Fibroblast of lung (primary cell): ENCODE results near the gene AGBL4. TPM values are rescaled to one million over a fixed set of nuclear protein-coding genes. Genes with fewer than 3 reads are reported as not detected.
A peak's percentile ranks its signal among the peaks of the same experiment; 100 is the strongest.

Experiments
- DNase-seq, 2 donors: peaks; one replicate each; pipeline versions ENCODE4 v3.0.0 to v3.0.0-alpha.2; 2010; ENCODE audit warnings: low read depth in 2 of 2
- H2AFZ ChIP-seq: 2 replicates; pipeline ENCODE4 v1.5.1; 2012; ENCODE audit warnings: low read length, control low read depth, inconsistent platforms
- H3K27ac ChIP-seq: 2 replicates; pipeline ENCODE4 v1.5.1; 2011; ENCODE audit warnings: low read length, control low read depth; ENCODE audit not compliant: insufficient read depth
- H3K27me3 ChIP-seq: 2 replicates; pipeline ENCODE4 v1.5.1; 2011; ENCODE audit warnings: mild to moderate bottlenecking, low read length; ENCODE audit not compliant: control insufficient read depth, insufficient read depth
- H3K36me3 ChIP-seq: 2 replicates; pipeline ENCODE4 v1.5.1; 2011; ENCODE audit warnings: low read length; ENCODE audit not compliant: control insufficient read depth, insufficient read depth
- H3K4me1 ChIP-seq: 2 replicates; pipeline ENCODE4 v1.5.1; 2011; ENCODE audit warnings: low read length; ENCODE audit not compliant: control insufficient read depth, insufficient read depth; ENCODE audit errors: extremely low read depth
- H3K4me2 ChIP-seq: 2 replicates; pipeline ENCODE4 v1.5.1; 2011; ENCODE audit warnings: low read length, control low read depth; ENCODE audit not compliant: insufficient read depth; ENCODE audit errors: extremely low read depth
- H3K4me3 ChIP-seq, 4 experiments: fragments of 200-600 bp in 1 of 4; sonication (generic) in 1 of 4; replicated peaks in 1 of 4; 2 replicates each; pipeline ENCODE4 v1.5.1; 2011 to 2016; ENCODE audit warnings: low read length in 4 of 4, low read depth in 3 of 4, mild to moderate bottlenecking in 3 of 4, control low read depth in 2 of 4, inconsistent platforms in 1 of 4, mixed read lengths in 1 of 4; ENCODE audit not compliant: insufficient read depth in 1 of 4; ENCODE audit errors: control extremely low read depth in 1 of 4
- H3K79me2 ChIP-seq: 2 replicates; pipeline ENCODE4 v1.5.1; 2012; ENCODE audit warnings: mild to moderate bottlenecking, low read length, inconsistent platforms; ENCODE audit not compliant: control insufficient read depth, insufficient read depth
- H3K9ac ChIP-seq: 2 replicates; pipeline ENCODE4 v1.5.1; 2011; ENCODE audit warnings: mild to moderate bottlenecking, low read length, control low read depth; ENCODE audit not compliant: insufficient read depth
- H3K9me3 ChIP-seq: 2 replicates; pipeline ENCODE4 v1.5.1; 2012; ENCODE audit warnings: low read depth, low read length; ENCODE audit not compliant: control insufficient read depth, insufficient read depth
- H4K20me1 ChIP-seq: 2 replicates; pipeline ENCODE4 v1.5.1; 2011; ENCODE audit warnings: low read length; ENCODE audit not compliant: control insufficient read depth, insufficient read depth; ENCODE audit errors: extremely low read depth
- EZH2 ChIP-seq: IDR thresholded peaks from 2 replicates; pipeline ENCODE4 v1.5.1; 2012; ENCODE audit warnings: low read length, control low read depth, mild to moderate bottlenecking; ENCODE audit errors: missing control alignments
- polyA plus RNA-seq, 2 donors: library from polyadenylated mRNA; depleted of rRNA in 1 of 2; stranded (reverse) in 1 of 2; unstranded in 1 of 2; fragments of >200 nt; gene quantifications; 2 replicates each; pipeline ENCODE4 v1.2.1, GENCODE V29; 2011 to 2012; ENCODE audit warnings: missing spikeins in 1 of 2
- total RNA-seq: library from RNA; depleted of rRNA; stranded (reverse); fragments of >200 nt; gene quantifications from 2 replicates; pipeline ENCODE4 v1.2.1, GENCODE V29; 2014
- TF ChIP-seq, protein P1 (sequence below), 2 donors: IDR thresholded peaks in 1 of 2; conservative IDR thresholded peaks in 1 of 2; 1 replicate in 1 of 2; 2 replicates in 1 of 2; pipeline ENCODE4 v1.5.1; 2011 to 2012; ENCODE audit warnings: low read length in 2 of 2, control low read depth in 1 of 2, inconsistent platforms in 1 of 2, low read depth in 1 of 2, mild to moderate bottlenecking in 1 of 2

The AGBL4 gene
- total and polyA plus RNA-seq, 2 donors (not counting 1 experiment from before 2014, with no cell fraction given): not detected

DNA sequence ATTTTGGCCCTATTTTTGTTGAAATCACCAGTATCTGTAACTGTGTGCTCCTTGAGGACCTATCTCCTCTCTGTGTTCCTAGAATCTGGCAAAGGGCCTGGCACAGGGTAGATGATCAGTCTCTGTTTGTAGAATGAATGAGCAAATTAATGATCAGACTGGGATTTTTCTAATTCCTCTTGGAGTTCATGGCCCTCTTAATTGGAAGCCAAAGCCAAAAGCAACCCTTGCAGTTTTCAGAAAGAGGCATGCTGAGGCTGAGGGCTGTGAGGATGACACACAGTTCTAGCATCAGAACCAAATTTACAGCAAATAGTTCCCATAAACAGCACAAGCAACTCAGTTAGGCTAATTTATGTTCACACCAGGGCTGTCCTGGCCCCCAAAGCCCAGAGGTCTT, 1136.0 kb downstream of the AGBL4 start:
- no peaks in the 10 kb centered on the region for H4K20me1 ChIP-seq
- H3K4me3 ChIP-seq: no peak overlapping the region
- no peaks in the 10 kb centered on the region for H3K79me2 ChIP-seq
- no peaks in the 10 kb centered on the region for H3K27me3 ChIP-seq
- no peaks in the 10 kb centered on the region for H3K4me1 ChIP-seq
- no peak overlapping the region for H2AFZ ChIP-seq
- no peak for DNase-seq
- no peak for TF ChIP-seq EZH2
- TF ChIP-seq, protein P1, sequence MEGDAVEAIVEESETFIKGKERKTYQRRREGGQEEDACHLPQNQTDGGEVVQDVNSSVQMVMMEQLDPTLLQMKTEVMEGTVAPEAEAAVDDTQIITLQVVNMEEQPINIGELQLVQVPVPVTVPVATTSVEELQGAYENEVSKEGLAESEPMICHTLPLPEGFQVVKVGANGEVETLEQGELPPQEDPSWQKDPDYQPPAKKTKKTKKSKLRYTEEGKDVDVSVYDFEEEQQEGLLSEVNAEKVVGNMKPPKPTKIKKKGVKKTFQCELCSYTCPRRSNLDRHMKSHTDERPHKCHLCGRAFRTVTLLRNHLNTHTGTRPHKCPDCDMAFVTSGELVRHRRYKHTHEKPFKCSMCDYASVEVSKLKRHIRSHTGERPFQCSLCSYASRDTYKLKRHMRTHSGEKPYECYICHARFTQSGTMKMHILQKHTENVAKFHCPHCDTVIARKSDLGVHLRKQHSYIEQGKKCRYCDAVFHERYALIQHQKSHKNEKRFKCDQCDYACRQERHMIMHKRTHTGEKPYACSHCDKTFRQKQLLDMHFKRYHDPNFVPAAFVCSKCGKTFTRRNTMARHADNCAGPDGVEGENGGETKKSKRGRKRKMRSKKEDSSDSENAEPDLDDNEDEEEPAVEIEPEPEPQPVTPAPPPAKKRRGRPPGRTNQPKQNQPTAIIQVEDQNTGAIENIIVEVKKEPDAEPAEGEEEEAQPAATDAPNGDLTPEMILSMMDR (conservative IDR thresholded peaks at IDR 0.05 in 1 of 2, IDR thresholded peaks at IDR 0.05 in 1 of 2; ENCODE audit: low read depth in 1 of 2, low read length in 2 of 2): no peak
- no peak overlapping the region for H3K9ac ChIP-seq
- H3K4me2 ChIP-seq: no peak overlapping the region
- H3K9me3 ChIP-seq: no peaks in the 10 kb centered on the region
- no peaks in the 10 kb centered on the region for H3K36me3 ChIP-seq
- H3K27ac ChIP-seq: no peak overlapping the region

DNA sequence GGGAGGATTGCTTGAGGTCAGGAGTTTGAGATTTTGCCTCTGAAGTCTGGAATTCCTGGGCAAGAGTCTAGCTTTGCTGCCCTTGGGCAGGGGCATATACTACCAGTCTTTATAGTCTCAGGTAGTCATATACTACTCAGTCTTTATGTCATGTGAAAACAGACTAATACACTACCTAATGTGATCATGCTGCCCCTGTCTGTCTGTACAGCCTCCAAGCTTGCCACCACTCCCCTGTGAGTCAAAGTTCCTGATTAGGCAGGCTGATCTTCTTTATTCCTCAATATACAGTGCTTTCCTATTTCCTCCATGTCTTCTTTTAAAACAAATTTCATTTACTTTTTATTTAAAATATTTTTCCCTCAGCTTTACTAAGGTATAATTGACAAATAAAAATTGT, 1141.7 kb downstream of the AGBL4 start:
- no peak for DNase-seq
- Histone ChIP-seq H3K79me2 (no peaks in the 10 kb centered on the region), H3K27ac (no peak overlapping the region), H3K9ac (no peak overlapping the region), H3K9me3 (no peaks in the 10 kb centered on the region), H3K27me3 (no peaks in the 10 kb centered on the region), H3K4me3 (no peak overlapping the region), H3K4me2 (no peak overlapping the region), H3K4me1 (peaks cover 3% of the 10 kb centered on the region), H3K36me3 (no peaks in the 10 kb centered on the region), H2AFZ (no peak overlapping the region), H4K20me1 (no peaks in the 10 kb centered on the region)
- TF ChIP-seq, protein P1 (conservative IDR thresholded peaks at IDR 0.05 in 1 of 2, IDR thresholded peaks at IDR 0.05 in 1 of 2; ENCODE audit: low read depth in 1 of 2, low read length in 2 of 2): no peak
- no peak for TF ChIP-seq EZH2

DNA sequence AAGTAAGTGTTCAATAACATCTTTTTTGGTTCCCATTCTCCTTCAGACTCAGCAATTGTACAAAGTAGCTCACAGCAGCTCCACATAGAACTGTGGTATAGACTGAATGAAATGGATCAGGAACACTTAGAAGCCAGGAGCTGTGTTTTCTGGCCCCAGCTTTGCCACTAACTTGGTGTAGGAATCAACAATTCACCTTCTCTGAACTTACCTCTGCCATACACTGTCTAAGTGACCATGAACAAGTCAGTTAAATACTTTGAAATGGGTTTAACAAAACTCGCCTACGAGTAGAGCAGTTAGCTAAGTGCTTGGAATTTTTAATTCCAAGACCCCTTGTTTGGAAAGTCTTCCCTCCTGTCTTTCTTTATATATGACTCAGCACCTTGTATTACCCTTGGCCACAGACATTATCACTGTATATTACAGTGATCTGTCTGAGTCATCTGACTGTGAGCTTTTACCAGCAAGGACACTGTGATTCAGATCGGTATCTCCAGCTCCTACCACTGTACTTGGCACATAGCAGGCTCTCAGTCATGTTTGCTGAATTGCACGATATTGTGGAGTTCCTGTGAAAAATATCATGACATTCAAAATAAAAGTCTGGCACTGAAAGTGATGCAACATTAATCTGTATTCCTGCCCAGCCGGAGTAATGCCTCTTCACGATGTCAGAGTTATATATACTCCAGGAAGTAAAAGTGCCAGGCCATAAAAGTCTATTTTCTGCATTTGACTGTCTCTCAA, 1145.4 kb downstream of the AGBL4 start:
- Histone ChIP-seq H3K4me2 (no peak overlapping the region), H4K20me1 (no peaks in the 10 kb centered on the region), H2AFZ (no peak overlapping the region), H3K27me3 (no peaks in the 10 kb centered on the region), H3K79me2 (no peaks in the 10 kb centered on the region), H3K9me3 (no peaks in the 10 kb centered on the region), H3K9ac (no peak overlapping the region), H3K4me3 (no peak overlapping the region), H3K4me1 (peaks cover 3% of the 10 kb centered on the region), H3K36me3 (no peaks in the 10 kb centered on the region), H3K27ac (no peak overlapping the region)
- no peak for TF ChIP-seq EZH2
- TF ChIP-seq, protein P1 (conservative IDR thresholded peaks at IDR 0.05 in 1 of 2, IDR thresholded peaks at IDR 0.05 in 1 of 2; ENCODE audit: low read depth in 1 of 2, low read length in 2 of 2): no peak
- peak; percentile 85 to 97 for DNase-seq
